DOHH2 (cell line): ENCODE results near the gene ERCC4.
"Not testable (repeated sequence)": the region's sequence is repeated elsewhere in the genome, so short reads cannot be mapped to it uniquely, and the experiment has no call there.

ENCODE experiments used
- H3F3A ChIP-seq: fragments of 200-600 bp; sonication (generic), shearing (Covaris generic); 2 replicates; pipeline ENCODE4 v1.6.0; 2016; ENCODE audit warnings: antibody characterized with exemption, mild to moderate bottlenecking; ENCODE audit not compliant: control insufficient read depth, insufficient read depth
- H3K27ac ChIP-seq: fragments of 200-600 bp; sonication (generic); 2 replicates; pipeline ENCODE4 v1.5.1; 2014; ENCODE audit warnings: low read depth, mild to moderate bottlenecking, low read length, moderate library complexity
- H3K27me3 ChIP-seq: fragments of 200-600 bp; sonication (generic); 2 replicates; pipeline ENCODE4 v1.6.1; 2014; ENCODE audit warnings: mild to moderate bottlenecking, low read length, mixed read lengths; ENCODE audit not compliant: control insufficient read depth
- H3K36me3 ChIP-seq: fragments of 200-600 bp; sonication (generic); 2 replicates; pipeline ENCODE4 v1.6.1; 2014; ENCODE audit warnings: mild to moderate bottlenecking, low read length, moderate library complexity, mixed read lengths; ENCODE audit not compliant: control insufficient read depth
- H3K4me1 ChIP-seq: fragments of 200-600 bp; sonication (generic); 2 replicates; pipeline ENCODE4 v1.6.1; 2014; ENCODE audit warnings: mild to moderate bottlenecking, low read length, mixed read lengths; ENCODE audit not compliant: control insufficient read depth
- H3K4me2 ChIP-seq: fragments of 200-600 bp; sonication (generic); 2 replicates; pipeline ENCODE4 v1.6.0; 2014; ENCODE audit warnings: mild to moderate bottlenecking, low read length, moderate library complexity
- H3K4me3 ChIP-seq: fragments of 200-600 bp; sonication (generic); 2 replicates; pipeline ENCODE4 v1.5.1; 2014; ENCODE audit warnings: mild to moderate bottlenecking, low read length, mixed read lengths
- H3K79me2 ChIP-seq: fragments of 200-600 bp; sonication (generic); 2 replicates; pipeline ENCODE4 v1.6.1; 2014; ENCODE audit warnings: mild to moderate bottlenecking, low read length, mixed read lengths; ENCODE audit not compliant: control insufficient read depth
- H3K9me2 ChIP-seq: fragments of 200-600 bp; sonication (generic); replicated peaks from 2 replicates; pipeline ENCODE4 v1.6.1; 2014; ENCODE audit warnings: mild to moderate bottlenecking, low read length, mixed read lengths; ENCODE audit not compliant: control insufficient read depth
- H3K9me3 ChIP-seq: fragments of 200-600 bp; sonication (generic); 2 replicates; pipeline ENCODE4 v1.6.1; 2014; ENCODE audit warnings: antibody characterized with exemption, low read length, mixed read lengths; ENCODE audit not compliant: control insufficient read depth, insufficient read depth
- H4K20me1 ChIP-seq: fragments of 200-600 bp; sonication (generic); 2 replicates; pipeline ENCODE4 v1.6.0; 2014; ENCODE audit warnings: low read depth, mild to moderate bottlenecking, antibody characterized with exemption, low read length, moderate library complexity; ENCODE audit not compliant: control insufficient read depth, insufficient read depth
- EZH2phosphoT487 ChIP-seq: fragments of 200-600 bp; sonication (generic); IDR thresholded peaks from 2 replicates; pipeline ENCODE4 v1.6.1; 2017; ENCODE audit warnings: borderline replicate concordance, mild to moderate bottlenecking, antibody characterized with exemption, low read length, moderate library complexity, mixed read lengths
- TF ChIP-seq, protein P1 (sequence below): fragments of 200-600 bp; sonication (generic); IDR thresholded peaks from one replicate; pipeline ENCODE4 v1.5.1; 2014; ENCODE audit warnings: antibody characterized with exemption, mild to moderate bottlenecking, low read depth, low read length; ENCODE audit not compliant: poor library complexity, severe bottlenecking

Gene ERCC4

DNA sequence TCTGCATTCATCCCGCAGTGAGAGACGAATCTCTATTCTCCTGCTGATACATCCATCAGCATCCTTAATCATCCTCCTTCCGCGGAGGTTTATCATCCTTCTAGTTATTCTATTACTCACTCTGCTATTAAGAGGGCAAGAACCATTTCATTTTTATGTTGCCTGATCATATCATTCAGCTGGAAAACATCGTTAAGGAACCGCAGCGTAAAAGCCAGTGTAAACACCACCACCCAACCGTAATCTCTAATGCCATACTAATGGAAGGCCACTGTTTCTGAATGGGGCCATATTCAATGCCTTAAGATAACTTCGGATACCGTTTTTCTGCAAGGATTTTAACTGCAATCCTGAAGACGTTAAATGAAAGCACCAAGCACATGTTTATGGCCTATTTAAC is 36.7 kb upstream of the ERCC4 start:
- H3K27me3 ChIP-seq, result no peaks in the 10 kb centered on the region; the same call in 1 of the 2 replicates

DNA sequence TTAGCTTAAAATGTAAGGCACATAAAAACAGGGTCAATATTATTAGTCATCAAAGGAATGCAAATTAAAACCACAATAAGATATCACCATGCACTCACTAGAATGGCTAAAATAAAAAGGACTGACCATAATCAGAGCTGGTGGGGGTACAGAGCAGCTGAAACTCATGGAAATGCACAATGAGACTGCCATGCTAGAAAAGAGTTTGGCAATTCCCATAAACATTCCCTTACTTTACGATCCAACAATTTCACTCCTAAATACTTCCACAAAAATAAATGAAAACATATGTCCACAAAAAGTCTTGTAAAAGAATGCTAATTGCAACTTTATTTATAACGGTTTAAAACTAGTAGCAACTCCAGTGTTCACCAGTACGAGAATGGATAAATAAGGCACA is 36.1 kb upstream of the ERCC4 start:
- Histone ChIP-seq H3K4me2 (no peak overlapping the region), H4K20me1 (no peaks in the 10 kb centered on the region), H3F3A (no peaks in the 10 kb centered on the region), H3K4me3 (no peak overlapping the region), H3K9me2 (no peaks in the 10 kb centered on the region), H3K9me3 (no peaks in the 10 kb centered on the region), H3K36me3 (no peaks in the 10 kb centered on the region), H3K27ac (no peak overlapping the region), H3K27me3 (no peaks in the 10 kb centered on the region; the same call in 1 of the 2 replicates), H3K79me2 (no peaks in the 10 kb centered on the region), H3K4me1 (no peaks in the 10 kb centered on the region)
- TF ChIP-seq, protein P1, sequence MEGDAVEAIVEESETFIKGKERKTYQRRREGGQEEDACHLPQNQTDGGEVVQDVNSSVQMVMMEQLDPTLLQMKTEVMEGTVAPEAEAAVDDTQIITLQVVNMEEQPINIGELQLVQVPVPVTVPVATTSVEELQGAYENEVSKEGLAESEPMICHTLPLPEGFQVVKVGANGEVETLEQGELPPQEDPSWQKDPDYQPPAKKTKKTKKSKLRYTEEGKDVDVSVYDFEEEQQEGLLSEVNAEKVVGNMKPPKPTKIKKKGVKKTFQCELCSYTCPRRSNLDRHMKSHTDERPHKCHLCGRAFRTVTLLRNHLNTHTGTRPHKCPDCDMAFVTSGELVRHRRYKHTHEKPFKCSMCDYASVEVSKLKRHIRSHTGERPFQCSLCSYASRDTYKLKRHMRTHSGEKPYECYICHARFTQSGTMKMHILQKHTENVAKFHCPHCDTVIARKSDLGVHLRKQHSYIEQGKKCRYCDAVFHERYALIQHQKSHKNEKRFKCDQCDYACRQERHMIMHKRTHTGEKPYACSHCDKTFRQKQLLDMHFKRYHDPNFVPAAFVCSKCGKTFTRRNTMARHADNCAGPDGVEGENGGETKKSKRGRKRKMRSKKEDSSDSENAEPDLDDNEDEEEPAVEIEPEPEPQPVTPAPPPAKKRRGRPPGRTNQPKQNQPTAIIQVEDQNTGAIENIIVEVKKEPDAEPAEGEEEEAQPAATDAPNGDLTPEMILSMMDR, result no peak
- no peak for TF ChIP-seq EZH2phosphoT487

More for the DNA sequence above, 36.7 kb upstream of the ERCC4 start:
- Histone ChIP-seq H3K79me2 (no peaks in the 10 kb centered on the region), H3K27ac (no peak overlapping the region), H3K4me2 (no peak overlapping the region), H3K4me1 (no peaks in the 10 kb centered on the region), H4K20me1 (no peaks in the 10 kb centered on the region), H3K9me2 (no peaks in the 10 kb centered on the region), H3K36me3 (no peaks in the 10 kb centered on the region), H3F3A (no peaks in the 10 kb centered on the region), H3K4me3 (no peak overlapping the region), H3K9me3 (no peaks in the 10 kb centered on the region)
- TF ChIP-seq, protein P1, result no peak
- no peak for TF ChIP-seq EZH2phosphoT487

DNA sequence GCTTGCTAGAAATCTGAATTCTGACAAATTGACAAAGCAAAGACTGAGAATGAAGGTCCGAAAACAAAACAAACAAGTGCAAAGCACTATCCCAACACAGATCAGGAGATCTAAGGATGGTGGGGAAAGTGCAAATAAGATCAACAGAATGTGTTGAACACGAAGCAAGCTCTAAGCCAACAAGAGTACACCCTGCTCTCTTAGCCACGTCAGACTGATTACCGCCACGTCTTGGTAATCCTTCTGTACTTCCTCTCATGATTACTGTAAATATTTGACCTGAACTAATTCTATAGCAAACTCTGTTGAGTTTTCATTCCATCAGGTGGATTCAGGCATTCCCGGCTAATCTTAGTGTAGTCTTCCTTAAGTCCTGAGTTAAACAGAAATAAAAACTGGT is 34.3 kb upstream of the ERCC4 start:
- Histone ChIP-seq H3K27ac (no peak overlapping the region), H3F3A (no peaks in the 10 kb centered on the region), H3K4me1 (no peaks in the 10 kb centered on the region), H4K20me1 (no peaks in the 10 kb centered on the region), H3K36me3 (no peaks in the 10 kb centered on the region), H3K27me3 (no peaks in the 10 kb centered on the region; the same call in 1 of the 2 replicates), H3K4me2 (no peak overlapping the region), H3K79me2 (no peaks in the 10 kb centered on the region), H3K9me2 (no peaks in the 10 kb centered on the region), H3K4me3 (no peak overlapping the region), H3K9me3 (no peaks in the 10 kb centered on the region)
- TF ChIP-seq, protein P1, result no peak
- no peak for TF ChIP-seq EZH2phosphoT487

DNA sequence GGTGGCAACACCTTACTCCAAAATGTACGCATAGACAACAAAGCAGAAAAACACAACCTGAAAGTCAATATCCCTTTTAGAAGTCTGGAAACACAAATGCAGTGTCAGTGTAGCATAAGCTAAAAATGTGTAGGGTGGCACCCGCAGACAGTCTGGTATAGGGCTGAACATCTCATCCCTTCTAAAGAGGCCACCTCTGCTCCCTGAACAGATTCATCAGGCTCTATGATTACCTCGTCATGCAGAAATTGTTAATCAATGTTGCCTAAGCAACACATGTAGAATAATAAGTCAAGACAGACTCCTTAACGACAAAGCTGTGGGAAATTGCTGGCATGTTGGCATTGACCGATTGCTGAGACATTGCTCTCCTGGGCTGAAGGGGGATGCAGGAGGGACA is 33.3 kb upstream of the ERCC4 start:
- Histone ChIP-seq H3K4me1 (no peaks in the 10 kb centered on the region), H3K9me3 (no peaks in the 10 kb centered on the region), H3K9me2 (no peaks in the 10 kb centered on the region), H3K4me3 (no peak overlapping the region), H3F3A (no peaks in the 10 kb centered on the region), H3K27me3 (no peaks in the 10 kb centered on the region; the same call in 1 of the 2 replicates), H4K20me1 (no peaks in the 10 kb centered on the region), H3K79me2 (no peaks in the 10 kb centered on the region), H3K27ac (no peak overlapping the region), H3K36me3 (no peaks in the 10 kb centered on the region), H3K4me2 (no peak overlapping the region)
- no peak for TF ChIP-seq EZH2phosphoT487
- TF ChIP-seq, protein P1, result no peak

DNA sequence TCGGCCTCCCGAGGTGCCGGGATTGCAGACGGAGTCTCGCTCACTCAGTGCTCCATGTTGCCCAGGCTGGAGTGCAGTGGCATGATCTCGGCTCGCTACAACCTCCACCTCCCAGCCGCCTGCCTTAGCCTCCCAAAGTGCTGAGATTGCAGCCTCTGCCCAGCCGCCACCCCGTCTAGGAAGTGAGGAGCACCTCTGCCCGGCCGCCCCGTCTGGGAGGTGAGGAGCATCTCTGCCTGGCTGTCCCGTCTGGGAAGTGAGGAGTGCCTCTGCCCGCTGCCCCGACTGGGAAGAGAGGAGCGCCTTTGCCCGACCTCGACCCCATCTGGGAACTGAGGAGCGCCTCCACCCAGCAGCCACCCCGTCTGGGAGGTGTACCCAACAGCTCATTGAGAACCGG is 30.6 kb upstream of the ERCC4 start:
- H3F3A ChIP-seq, H3K27ac ChIP-seq, H3K27me3 ChIP-seq: not testable (repeated sequence)

More for the DNA sequence above, 30.6 kb upstream of the ERCC4 start:
- not testable (repeated sequence) for H4K20me1 ChIP-seq, H3K36me3 ChIP-seq, H3K4me2 ChIP-seq, H3K9me2 ChIP-seq, H3K9me3 ChIP-seq, H3K4me3 ChIP-seq, H3K4me1 ChIP-seq, H3K79me2 ChIP-seq
